ENCODE measurements around the gene POLN. TPM values are rescaled to one million over a fixed set of nuclear protein-coding genes. Genes with fewer than 3 reads are reported as not detected.

Gene POLN
- total and polyA plus RNA-seq, 8 donors: 2.7 to 5.7 (median 3.9) TPM

GRCh38 chr4:2082118-2082517 lies 159.8 kb downstream of the POLN start:
- Histone ChIP-seq H3K36me3 (no peaks in the 10 kb centered on the region), H3K4me1 (no peaks in the 10 kb centered on the region), H3K27me3 (no peaks in the 10 kb centered on the region), H3K4me3 (no peak overlapping the region), H3K9me3 (no peaks in the 10 kb centered on the region), H3K27ac (no peak overlapping the region)
- no peak for TF ChIP-seq CTCF (IDR thresholded peaks at IDR 0.05)
- intact Hi-C loops (cut with DNase I): no loop called here
- ATAC-seq (no peak), DNase-seq (no peak)

DNA sequence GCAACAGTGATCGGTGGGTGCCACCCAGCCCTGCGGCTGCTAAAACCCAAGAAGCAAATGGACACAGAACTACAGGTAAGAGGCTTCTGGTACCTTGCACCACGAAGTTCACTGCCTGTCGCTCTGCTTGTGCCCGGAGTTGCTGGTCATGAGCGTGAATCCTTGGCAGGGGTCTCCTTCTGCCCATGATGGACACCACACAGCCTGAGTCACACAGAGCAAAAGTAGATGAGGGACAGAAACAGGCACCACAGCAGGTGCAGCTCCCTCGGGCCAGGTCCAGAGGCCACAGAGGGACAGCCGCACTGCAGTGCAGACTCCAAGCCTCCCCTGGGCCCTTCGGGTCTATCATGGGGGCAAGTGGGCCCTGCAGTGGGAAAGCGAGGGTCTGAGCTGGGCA lies 160.4 kb downstream of the POLN start:
- peak in 1 of 4 donors; percentile 36 for DNase-seq
- H3K4me3 ChIP-seq: no peak overlapping the region
- no peaks in the 10 kb centered on the region for H3K27me3 ChIP-seq
- TF ChIP-seq CTCF (IDR thresholded peaks at IDR 0.05): no peak
- H3K27ac ChIP-seq: no peak overlapping the region
- ATAC-seq: no peak
- H3K36me3 ChIP-seq: no peaks in the 10 kb centered on the region
- H3K9me3 ChIP-seq: no peaks in the 10 kb centered on the region
- no peaks in the 10 kb centered on the region for H3K4me1 ChIP-seq
- intact Hi-C loops (cut with DNase I): no loop called here

GRCh38 chr4:2080429-2081300 lies 161.3 kb downstream of the POLN start:
- Histone ChIP-seq H3K4me3 (no peak overlapping the region), H3K27me3 (no peaks in the 10 kb centered on the region), H3K27ac (no peak overlapping the region), H3K9me3 (no peaks in the 10 kb centered on the region), H3K4me1 (no peaks in the 10 kb centered on the region), H3K36me3 (no peaks in the 10 kb centered on the region)
- intact Hi-C loops (cut with DNase I): no loop called here
- peak; percentile 28 for ATAC-seq
- DNase-seq: peak in 2 of 4 donors; percentile 22 to 60
- TF ChIP-seq CTCF (IDR thresholded peaks at IDR 0.05): no peak

GRCh38 chr4:2079926-2080325 lies 162.0 kb downstream of the POLN start:
- Histone ChIP-seq H3K9me3 (no peaks in the 10 kb centered on the region), H3K4me1 (no peaks in the 10 kb centered on the region), H3K27me3 (no peaks in the 10 kb centered on the region), H3K27ac (no peak overlapping the region), H3K4me3 (no peak overlapping the region), H3K36me3 (no peaks in the 10 kb centered on the region)
- TF ChIP-seq CTCF (IDR thresholded peaks at IDR 0.05): no peak
- ATAC-seq (no peak), DNase-seq (peak in 1 of 4 donors; percentile 24)
- intact Hi-C loops (cut with DNase I): no loop called here

DNA sequence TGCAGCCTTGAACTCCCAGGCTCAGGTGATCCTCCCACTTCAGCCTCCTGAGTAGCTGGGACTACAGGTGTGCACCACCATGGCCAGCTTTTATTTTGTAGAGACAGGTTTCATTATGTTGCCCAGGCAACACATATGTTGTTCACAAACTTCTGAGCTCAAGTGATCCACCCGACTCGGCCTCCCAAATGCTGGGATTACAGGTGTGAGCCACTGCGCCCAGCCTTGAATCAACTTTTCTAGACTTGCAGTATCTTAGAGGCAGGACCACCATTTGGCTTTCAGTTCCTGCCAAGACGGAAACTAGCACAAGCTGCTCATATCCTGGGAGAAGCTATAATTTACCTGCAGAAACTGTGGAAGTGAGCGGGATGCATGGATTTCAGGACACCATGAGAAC lies 162.9 kb downstream of the POLN start:
- Histone ChIP-seq H3K27me3 (no peaks in the 10 kb centered on the region), H3K27ac (no peak overlapping the region), H3K9me3 (no peaks in the 10 kb centered on the region), H3K36me3 (no peaks in the 10 kb centered on the region), H3K4me3 (no peak overlapping the region), H3K4me1 (no peaks in the 10 kb centered on the region)
- DNase-seq (no peak), ATAC-seq (no peak)
- intact Hi-C loops (cut with DNase I): no loop called here
- no peak for TF ChIP-seq CTCF (IDR thresholded peaks at IDR 0.05)

Measured in left lung (tissue), 10 donors.